T-cell (primary cell): ENCODE data around the gene ZSWIM8. TPM values are rescaled to one million over a fixed set of nuclear protein-coding genes. Genes with fewer than 3 reads are reported as not detected.
"Not testable (repeated sequence)": the region's sequence is repeated elsewhere in the genome, so short reads cannot be mapped to it uniquely, and the experiment has no call there.

ENCODE experiments used
- ATAC-seq, 4 experiments: fragments of 200-7000 bp in 3 of 4; fragments of 150-1000 bp in 1 of 4; cut with Tn5 transposase; replicated peaks in 1 of 4; 1 replicate in 3 of 4; 2 replicates in 1 of 4; pipeline ENCODE4 v1.10.0; 2021; ENCODE audit warnings: moderate library complexity in 3 of 4, mild to moderate bottlenecking in 2 of 4, moderate number of reproducible peaks in 1 of 4
- CTCF ChIA-PET, 2 donors: fragments of 300-600 bp; sonication (Branson Sonifier 250); formaldehyde crosslinking; loops; one replicate each; lab custom pipeline; 2022; ENCODE audit warnings: antibody characterized with exemption in 2 of 2; lab: Charles Lee
- POLR2A ChIA-PET, 2 donors: fragments of 300-600 bp; sonication (Branson Sonifier 250); formaldehyde crosslinking; loops; one replicate each; lab custom pipeline; 2022; ENCODE audit warnings: antibody characterized with exemption in 2 of 2; lab: Charles Lee
- DNase-seq, 35 experiments: peaks; one replicate each; pipeline versions ENCODE4 v3.0.0 to v3.0.0-alpha.2; 2013 to 2023
- H3K27ac ChIP-seq: one replicate; pipeline ENCODE4 v1.5.1; 2013; ENCODE audit warnings: low read length
- H3K27me3 ChIP-seq, 2 experiments: replicated peaks in 1 of 2; 1 replicate in 1 of 2; 2 replicates in 1 of 2; pipeline versions ENCODE4 v1.6.1 to v1.7.0; 2013; ENCODE audit warnings: low read length in 1 of 2, mixed read lengths in 1 of 2; ENCODE audit not compliant: control insufficient read depth in 2 of 2, insufficient read depth in 2 of 2; ENCODE audit errors: extremely low read depth in 1 of 2
- H3K36me3 ChIP-seq, 2 donors: 1 replicate in 1 of 2; 2 replicates in 1 of 2; pipeline versions ENCODE4 v1.6.1 to v1.7.0; 2013; ENCODE audit warnings: low read length in 1 of 2; ENCODE audit not compliant: control insufficient read depth in 2 of 2, insufficient read depth in 1 of 2; ENCODE audit errors: extremely low read depth in 1 of 2
- H3K4me1 ChIP-seq, 2 experiments: 1 replicate in 1 of 2; 2 replicates in 1 of 2; pipeline versions ENCODE4 v1.6.1 to v1.7.0; 2013; ENCODE audit warnings: low read length in 2 of 2, mixed read lengths in 1 of 2; ENCODE audit not compliant: insufficient read depth in 2 of 2, control insufficient read depth in 1 of 2; ENCODE audit errors: extremely low read depth in 1 of 2
- H3K4me3 ChIP-seq, 2 donors: 1 replicate in 1 of 2; 2 replicates in 1 of 2; pipeline versions ENCODE4 v1.5.1 to v1.7.0; 2013; ENCODE audit warnings: mild to moderate bottlenecking in 2 of 2, low read length in 1 of 2, moderate library complexity in 1 of 2; ENCODE audit not compliant: control insufficient read depth in 1 of 2; ENCODE audit errors: extremely low read depth in 1 of 2
- H3K9me3 ChIP-seq: 2 replicates; pipeline ENCODE4 v1.7.0; 2013
- H3K27ac Mint-ChIP-seq, 2 donors: one replicate each; pipeline ENCODE4 v1.8.0; 2020 to 2021; ENCODE audit warnings: mild to moderate bottlenecking in 2 of 2, mixed read lengths in 2 of 2
- H3K27me3 Mint-ChIP-seq, 2 donors: one replicate each; pipeline ENCODE4 v1.8.0; 2021 to 2022; ENCODE audit warnings: mixed read lengths in 2 of 2
- H3K36me3 Mint-ChIP-seq: one replicate; pipeline ENCODE4 v1.8.0; 2021; ENCODE audit warnings: mixed read lengths
- H3K4me1 Mint-ChIP-seq, 3 donors: one replicate each; pipeline ENCODE4 v1.8.0; 2020 to 2022; ENCODE audit warnings: mixed read lengths in 3 of 3, mild to moderate bottlenecking in 1 of 3
- H3K4me3 Mint-ChIP-seq, 3 donors: one replicate each; pipeline ENCODE4 v1.8.0; 2020 to 2022; ENCODE audit warnings: mild to moderate bottlenecking in 3 of 3, mixed read lengths in 3 of 3, moderate library complexity in 3 of 3
- H3K9me3 Mint-ChIP-seq, 3 donors: one replicate each; pipeline ENCODE4 v1.8.0; 2020 to 2022; ENCODE audit warnings: mixed read lengths in 3 of 3
- WGBS: methylation state at CpG from one replicate; pipeline ENCODE4 v1.1.5; 2013; ENCODE audit warnings: missing lambda C conversion rate; ENCODE audit not compliant: insufficient coverage; 5-methylcytosine and 5-hydroxymethylcytosine counted together
- total RNA-seq, 35 experiments: library from RNA in 6 of 35; stranded (reverse) in 6 of 35; fragments of 120-200 nt in 1 of 35; gene quantifications; one replicate each; pipeline versions ENCODE4 v1.2.1 to v1.2.4 and lab custom pipeline; 2013 to 2026

ZSWIM8 gene
- total RNA-seq, 5 donors from 2014 or later (not counting 1 experiment from before 2014, with no cell fraction given): 69.0 to 106 (median 90.8) TPM

GRCh38 chr10:73786512-73786885 is 1.1 kb downstream of the ZSWIM8 start:
- H3K4me1 Mint-ChIP-seq: peaks cover 37 to 56% (median 42%) of the 10 kb centered on the region in 3 donors
- no peaks in the 10 kb centered on the region for H3K27me3 ChIP-seq
- peak overlapping the region; percentile 67 to 86 for H3K4me3 ChIP-seq
- H3K36me3 ChIP-seq: peaks cover 5 to 32% of the 10 kb centered on the region in 2 donors
- peak overlapping the region; percentile 60 for H3K27ac ChIP-seq
- WGBS: 0% methylated on average over 2 of the region's 2 CpGs
- peak overlapping the region; percentile 86 to 96 for H3K27ac Mint-ChIP-seq
- no peak for ATAC-seq
- H3K36me3 Mint-ChIP-seq: peaks cover 17% of the 10 kb centered on the region
- peaks cover 23 to 33% of the 10 kb centered on the region in 2 experiments for H3K4me1 ChIP-seq
- no peaks in the 10 kb centered on the region for H3K27me3 Mint-ChIP-seq
- ChIA-PET POLR2A (interaction anchor here in 1 of 2 donors (0.6 to 0.9 kb wide), 4 partner anchors 13 to 24 kb away, joined by 3 to 13 read pairs (median 6); no protein-coding TSS in a partner anchor), CTCF (interaction anchor here (0.6 to 1.3 kb wide), 7 partner anchors 12 to 56 kb away, joined by 3 to 9 read pairs (median 3); partner anchors contain the start of gene SEC24C (in 1 of the 2))
- H3K9me3 ChIP-seq: no peaks in the 10 kb centered on the region
- H3K4me3 Mint-ChIP-seq: peak overlapping the region; percentile 90 to 97 (median 92)
- DNase-seq: no peak
- no peaks in the 10 kb centered on the region for H3K9me3 Mint-ChIP-seq

GRCh38 chr10:73787031-73787800 is 1.8 kb downstream of the ZSWIM8 start:
- H3K9me3 ChIP-seq, H3K9me3 Mint-ChIP-seq, DNase-seq, H3K4me3 ChIP-seq, H3K27me3 Mint-ChIP-seq, H3K27ac ChIP-seq, ATAC-seq, POLR2A ChIA-PET, H3K27me3 ChIP-seq: not testable (repeated sequence)
- CTCF ChIA-PET: interaction anchor here (0.6 to 1.3 kb wide), 3 partner anchors 12 to 57 kb away, joined by 3 to 9 read pairs (median 3); no protein-coding TSS in a partner anchor
- H3K4me1 ChIP-seq: peaks cover 23 to 30% of the 10 kb centered on the region in 2 experiments
- 100% methylated on average over 6 of the region's 21 CpGs for WGBS
- H3K36me3 Mint-ChIP-seq: peaks cover 17% of the 10 kb centered on the region
- peak overlapping the region; percentile 46 to 90 (median 62) for H3K4me3 Mint-ChIP-seq
- peaks cover 12 to 39% of the 10 kb centered on the region in 2 donors for H3K36me3 ChIP-seq
- H3K27ac Mint-ChIP-seq: peak overlapping the region; percentile 31 to 61
- peaks cover 30 to 50% (median 38%) of the 10 kb centered on the region in 3 donors for H3K4me1 Mint-ChIP-seq

GRCh38 chr10:73788864-73789658 is 3.7 kb downstream of the ZSWIM8 start:
- Mint-ChIP-seq H3K27me3 (no peaks in the 10 kb centered on the region), H3K4me1 (peaks cover 22 to 35% (median 23%) of the 10 kb centered on the region in 3 donors), H3K36me3 (peaks cover 31% of the 10 kb centered on the region), H3K4me3 (no peak overlapping the region), H3K9me3 (no peaks in the 10 kb centered on the region), H3K27ac (no peak overlapping the region)
- ChIA-PET POLR2A (interaction anchor here in 1 of 2 donors (0.6 kb wide), 1 partner anchor 391 kb away, joined by 4 read pairs; no protein-coding TSS in a partner anchor), CTCF (no interaction called here)
- no peaks in the 10 kb centered on the region for H3K9me3 ChIP-seq
- WGBS: 94% methylated on average over 13 of the region's 17 CpGs
- no peaks in the 10 kb centered on the region for H3K27me3 ChIP-seq
- no peak for DNase-seq
- H3K4me1 ChIP-seq: peaks cover 12 to 22% of the 10 kb centered on the region in 2 experiments
- H3K27ac ChIP-seq: no peak overlapping the region
- peaks cover 24 to 53% of the 10 kb centered on the region in 2 donors for H3K36me3 ChIP-seq
- no peak for ATAC-seq
- H3K4me3 ChIP-seq: no peak overlapping the region

GRCh38 chr10:73789659-73790055 is 4.3 kb downstream of the ZSWIM8 start:
- H3K36me3 Mint-ChIP-seq: peaks cover 35% of the 10 kb centered on the region
- DNase-seq: no peak
- H3K4me3 Mint-ChIP-seq: no peak overlapping the region
- Histone ChIP-seq H3K27ac (no peak overlapping the region), H3K9me3 (no peaks in the 10 kb centered on the region), H3K4me3 (no peak overlapping the region), H3K36me3 (peaks cover 24 to 59% of the 10 kb centered on the region in 2 donors), H3K27me3 (no peaks in the 10 kb centered on the region), H3K4me1 (peaks cover 12 to 22% of the 10 kb centered on the region in 2 experiments)
- no peaks in the 10 kb centered on the region for H3K27me3 Mint-ChIP-seq
- H3K9me3 Mint-ChIP-seq: no peaks in the 10 kb centered on the region
- no peak overlapping the region for H3K27ac Mint-ChIP-seq
- H3K4me1 Mint-ChIP-seq: peaks cover 22 to 32% (median 23%) of the 10 kb centered on the region in 3 donors
- ChIA-PET CTCF (no interaction called here), POLR2A (interaction anchor here in 1 of 2 donors (0.6 kb wide), 1 partner anchor 390 kb away, joined by 4 read pairs; no protein-coding TSS in a partner anchor)
- ATAC-seq: no peak
- WGBS: 92% methylated on average over 5 of the region's 10 CpGs

GRCh38 chr10:73790886-73791625 is 5.7 kb downstream of the ZSWIM8 start:
- Mint-ChIP-seq H3K9me3 (no peaks in the 10 kb centered on the region), H3K4me3 (no peak overlapping the region), H3K36me3 (peaks cover 42% of the 10 kb centered on the region), H3K4me1 (peaks cover 12 to 21% (median 19%) of the 10 kb centered on the region in 3 donors), H3K27me3 (no peaks in the 10 kb centered on the region), H3K27ac (no peak overlapping the region)
- no peak for ATAC-seq
- Histone ChIP-seq H3K9me3 (no peaks in the 10 kb centered on the region), H3K4me3 (no peak overlapping the region), H3K27ac (no peak overlapping the region), H3K4me1 (peaks cover 9 to 16% of the 10 kb centered on the region in 2 experiments), H3K36me3 (peaks cover 24 to 73% of the 10 kb centered on the region in 2 donors), H3K27me3 (no peaks in the 10 kb centered on the region)
- ChIA-PET CTCF (interaction anchor here in 1 of 2 donors (0.5 kb wide), 1 partner anchor 149 kb away, joined by 3 read pairs; no protein-coding TSS in a partner anchor), POLR2A (no interaction called here)
- no peak for DNase-seq
- WGBS: 98% methylated on average over 20 of the region's 22 CpGs
